Epithelial cell of prostate (primary cell): ENCODE data around the gene CFHR4.
"Not testable (repeated sequence)": the region's sequence is repeated elsewhere in the genome, so short reads cannot be mapped to it uniquely, and the experiment has no call there.

Experiments
- DNase-seq: peaks from one replicate; pipeline ENCODE4 v3.0.0-alpha.2; 2011; ENCODE audit warnings: low read depth, low spot score
- H3K27ac ChIP-seq: fragments of 450-650 bp; 2 replicates; pipeline ENCODE4 v1.5.1; 2017; ENCODE audit warnings: mild to moderate bottlenecking

CFHR4 gene

DNA sequence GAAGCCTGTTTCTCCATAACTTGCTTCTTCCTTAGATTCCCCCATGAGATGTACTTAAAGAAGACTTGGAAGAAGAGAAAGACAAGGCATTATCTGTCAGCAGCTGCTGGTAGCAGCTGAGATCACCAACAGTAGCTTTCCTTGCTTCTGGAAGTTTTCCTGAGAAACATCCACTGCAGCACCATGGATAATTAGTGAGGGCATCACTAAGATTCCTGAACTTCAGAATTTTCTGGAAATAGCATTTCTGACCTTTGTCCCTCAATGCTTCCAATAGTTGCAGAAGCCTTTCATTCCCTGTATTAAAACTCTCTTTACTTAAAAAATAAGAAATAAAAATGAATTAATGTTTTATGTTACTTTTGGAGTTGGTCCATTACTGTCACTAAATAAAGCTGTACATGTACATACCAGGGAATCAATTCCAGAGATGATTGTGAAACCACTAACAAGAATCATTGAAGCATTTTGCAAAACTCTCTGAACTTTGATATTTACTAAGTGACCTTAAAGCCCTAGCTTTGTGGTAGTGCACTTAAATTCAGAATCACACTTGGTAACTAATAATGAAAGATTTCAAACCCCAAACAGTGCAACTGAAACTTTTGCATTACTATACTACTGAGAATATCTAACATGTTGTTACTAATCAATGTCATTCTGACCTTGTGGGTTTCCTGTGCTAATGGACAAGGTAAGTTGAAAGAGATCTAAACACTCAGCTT is at the start of gene CFHR4:
Gene CFHR4, plus strand, starts transcription at position 538 of the 725 bp plus-strand sequence. Its CDS starts 99 bp downstream, at position 637.
- no peak for DNase-seq
- H3K27ac ChIP-seq = no peak within 1 kb of the TSS

DNA sequence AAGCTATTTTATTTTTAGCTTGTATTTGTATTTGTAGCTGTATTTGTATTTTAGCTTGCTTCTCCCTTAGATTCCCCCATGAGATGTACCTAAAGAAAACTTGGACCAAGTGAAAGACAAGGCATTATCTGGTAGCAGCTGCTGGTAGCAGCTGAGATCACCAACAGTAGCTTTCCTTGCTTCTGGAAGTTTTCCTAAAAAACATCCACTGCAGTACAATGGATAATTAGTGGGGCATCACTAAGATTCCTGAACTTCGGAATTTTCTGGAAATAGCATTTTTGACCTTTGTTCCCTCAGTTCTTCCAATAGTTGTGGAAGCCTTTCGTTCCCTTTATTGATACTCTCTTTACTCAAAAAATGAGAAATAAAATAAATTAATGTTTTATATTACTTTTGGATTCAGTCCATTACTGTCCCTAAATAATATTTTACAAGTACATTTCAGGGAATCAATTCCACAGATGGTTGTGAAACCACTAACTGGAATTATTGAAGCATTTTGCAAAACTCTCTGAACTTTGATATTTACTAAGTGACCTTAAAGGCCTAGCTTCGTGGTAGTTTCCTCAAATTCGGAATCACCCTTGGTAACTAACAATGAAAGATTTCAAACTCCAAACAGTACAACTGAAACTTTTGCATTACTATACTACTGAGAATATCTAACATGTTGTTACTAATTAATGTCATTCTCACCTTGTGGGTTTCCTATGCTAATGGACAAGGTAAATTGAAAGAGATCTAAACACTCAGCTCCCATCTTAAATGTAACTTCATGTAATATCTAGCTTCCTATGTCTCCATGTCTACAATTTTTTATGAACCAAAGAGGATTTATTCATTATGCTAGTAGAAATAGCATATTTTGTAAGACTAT is 38.0 kb upstream of the CFHR4 start:
- not testable (repeated sequence) for DNase-seq

DNA sequence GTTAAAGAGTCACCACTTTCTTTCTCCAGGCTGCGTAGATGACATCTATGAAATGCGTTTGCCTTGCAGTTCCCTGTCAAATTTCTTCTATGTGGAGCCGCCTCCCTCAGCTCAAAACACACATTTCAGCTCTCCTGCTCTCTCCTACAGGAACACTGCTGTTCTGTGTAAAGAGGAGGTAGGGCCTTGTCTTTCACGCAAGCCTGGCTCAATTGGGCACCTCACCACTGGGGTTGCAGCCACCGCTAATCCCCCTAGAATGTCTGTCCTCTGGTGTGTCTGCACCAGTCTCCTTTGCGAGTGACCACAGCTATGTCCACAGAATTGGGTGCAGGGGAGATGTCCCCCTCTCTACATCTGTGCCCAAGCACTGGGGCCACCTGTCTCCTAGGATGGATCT is 31.8 kb upstream of the CFHR4 start:
- H3K27ac ChIP-seq = no peak overlapping the region
- DNase-seq = no peak

More for the DNA sequence above, 38.0 kb upstream of the CFHR4 start:
- not testable (repeated sequence) for H3K27ac ChIP-seq

DNA sequence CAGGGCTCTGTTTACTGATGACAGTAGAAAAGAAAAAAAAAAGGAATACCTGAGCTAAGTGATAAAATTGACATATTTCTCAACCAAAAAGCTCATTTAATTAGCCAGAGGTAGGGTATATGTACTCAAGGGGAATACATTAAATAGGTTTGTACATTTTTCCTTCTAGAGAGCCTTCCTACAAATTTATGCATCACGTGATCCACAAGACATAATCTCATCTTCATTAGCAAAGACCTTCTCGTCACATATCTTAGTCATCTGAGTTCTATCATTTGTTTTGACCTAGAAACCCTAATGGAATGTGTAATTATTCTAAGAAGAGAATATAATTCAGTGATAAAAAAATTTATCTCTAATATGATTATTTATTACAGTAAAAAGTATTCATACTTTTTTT is 30.7 kb upstream of the CFHR4 start:
- no peak overlapping the region for H3K27ac ChIP-seq
- no peak for DNase-seq

DNA sequence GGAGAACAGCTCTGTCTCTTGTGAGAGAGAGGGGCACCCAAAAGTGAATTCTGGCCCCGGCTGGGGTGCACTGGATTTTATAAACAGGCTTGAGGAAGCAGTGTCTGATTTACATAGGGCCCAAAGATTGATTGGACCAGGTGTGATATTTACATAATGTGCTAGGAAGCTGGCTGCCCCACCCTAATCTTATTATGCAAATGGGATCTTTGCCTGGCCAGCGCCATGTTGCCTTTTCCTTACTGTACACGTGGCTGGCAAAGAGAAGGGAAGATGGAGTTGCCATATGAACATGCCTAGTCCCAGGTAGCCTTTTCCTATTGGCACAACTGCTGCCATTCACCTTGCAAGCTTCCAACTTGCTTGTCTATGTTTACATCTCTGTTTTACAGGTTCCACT is 29.0 kb upstream of the CFHR4 start:
- H3K27ac ChIP-seq = no peak overlapping the region
- DNase-seq = no peak

DNA sequence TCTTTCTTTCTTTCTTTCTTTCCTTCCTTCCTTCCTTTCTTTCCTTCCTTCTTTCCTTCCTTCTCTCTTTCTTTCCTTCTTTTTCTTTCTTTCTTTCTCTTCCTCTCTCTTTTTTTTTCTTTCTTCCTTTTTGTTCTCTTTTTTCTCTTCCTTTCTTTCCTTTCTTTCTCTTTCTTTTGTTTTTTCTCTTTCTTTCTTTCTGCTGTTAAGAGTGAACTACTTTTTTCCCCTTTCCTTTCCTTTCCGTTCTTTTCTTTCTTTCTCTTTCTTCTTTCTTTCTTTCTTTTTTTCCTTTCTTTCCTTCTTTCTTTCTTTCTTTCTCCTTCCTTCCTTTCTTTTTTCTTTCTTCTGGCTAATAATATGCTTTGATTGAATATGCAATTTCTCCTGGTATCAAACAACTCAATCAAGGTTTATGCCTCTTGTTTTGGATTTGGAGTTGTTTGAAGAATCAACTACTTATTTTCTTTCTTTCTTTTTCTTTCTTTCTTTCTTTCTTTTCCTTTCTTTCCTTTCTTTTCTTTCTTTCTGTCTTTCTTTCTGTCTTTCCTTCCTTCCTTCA is 27.4 kb upstream of the CFHR4 start:
- no peak for DNase-seq
- no peak overlapping the region for H3K27ac ChIP-seq

DNA sequence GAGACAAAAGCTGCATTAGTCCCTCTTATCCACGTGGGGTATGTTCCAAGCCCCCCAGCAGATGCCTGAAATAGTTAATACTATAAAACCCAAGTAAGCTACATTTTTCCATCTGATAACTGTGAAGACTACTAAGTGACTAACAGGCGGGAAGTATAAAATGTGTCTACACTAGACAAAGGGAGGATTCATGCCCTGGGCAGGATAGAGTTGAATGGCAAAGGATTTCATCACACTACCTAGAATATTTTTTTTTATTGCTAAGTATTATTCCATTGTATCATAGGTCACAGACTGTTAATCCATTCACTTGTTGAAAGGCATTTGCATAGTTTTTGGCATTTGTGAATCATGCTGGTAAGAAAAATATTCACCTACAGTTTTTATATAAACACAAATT is 26.4 kb upstream of the CFHR4 start:
- DNase-seq = peak; percentile 43

DNA sequence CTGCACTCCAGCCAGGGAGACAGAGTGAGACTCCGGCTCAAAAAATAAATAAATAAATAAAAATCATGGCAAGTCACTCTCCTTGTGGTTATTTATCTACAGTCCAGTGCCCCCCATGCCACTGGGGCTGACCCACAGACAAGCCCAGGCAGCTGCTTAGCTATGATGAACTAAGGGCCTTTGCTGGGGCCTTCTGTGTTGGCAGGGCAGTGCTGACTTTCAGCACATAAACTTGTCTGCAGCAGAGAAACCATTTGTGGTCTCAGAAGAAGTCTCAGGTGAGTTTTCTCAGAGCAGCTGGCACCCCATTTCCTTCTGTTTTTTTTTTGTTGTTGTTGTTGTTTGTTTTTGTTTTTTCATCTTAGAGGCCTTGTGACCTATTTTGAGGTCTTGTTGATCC is 20.9 kb upstream of the CFHR4 start:
- no peak overlapping the region for H3K27ac ChIP-seq
- DNase-seq = no peak

More for the DNA sequence above, 26.4 kb upstream of the CFHR4 start:
- H3K27ac ChIP-seq = peak overlapping the region; percentile 26

DNA sequence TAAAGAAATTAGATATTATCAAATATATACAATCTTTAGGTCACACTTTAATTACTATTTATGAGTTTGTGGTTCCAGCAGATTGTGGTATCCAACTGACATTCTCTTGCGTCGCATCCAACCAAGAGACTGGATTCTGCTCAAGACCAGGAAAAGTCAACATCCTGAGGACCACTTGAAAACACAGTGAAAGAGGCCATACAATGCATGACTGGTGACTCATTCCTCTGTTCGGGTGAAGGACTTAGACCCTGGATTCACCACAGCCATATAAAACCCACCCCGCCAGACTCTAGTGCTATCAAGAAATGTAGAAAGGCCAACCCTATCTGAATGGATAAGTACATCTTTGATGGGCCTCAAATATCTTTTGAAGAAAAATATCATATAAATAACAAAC is 14.5 kb upstream of the CFHR4 start:
- DNase-seq = no peak
- no peak overlapping the region for H3K27ac ChIP-seq

DNA sequence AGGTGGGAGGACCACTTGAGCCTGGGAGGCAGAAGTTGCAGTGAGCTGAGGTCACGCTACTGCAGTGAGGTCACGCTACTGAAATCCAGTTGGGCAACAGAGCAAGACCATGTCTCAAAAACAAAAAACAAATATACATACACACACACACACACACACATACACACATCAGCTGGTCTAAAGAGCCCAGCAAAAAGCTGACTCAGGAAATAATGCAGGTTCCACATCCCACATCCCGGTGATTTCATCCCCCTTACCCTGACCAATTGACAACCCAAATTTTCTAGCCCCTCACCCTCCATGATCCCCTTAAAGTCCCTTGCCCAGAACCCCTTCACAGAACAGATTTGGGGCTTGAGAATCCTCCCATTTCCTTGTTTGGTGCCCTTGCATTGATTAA is 11.9 kb upstream of the CFHR4 start:
- no peak overlapping the region for H3K27ac ChIP-seq
- no peak for DNase-seq

DNA sequence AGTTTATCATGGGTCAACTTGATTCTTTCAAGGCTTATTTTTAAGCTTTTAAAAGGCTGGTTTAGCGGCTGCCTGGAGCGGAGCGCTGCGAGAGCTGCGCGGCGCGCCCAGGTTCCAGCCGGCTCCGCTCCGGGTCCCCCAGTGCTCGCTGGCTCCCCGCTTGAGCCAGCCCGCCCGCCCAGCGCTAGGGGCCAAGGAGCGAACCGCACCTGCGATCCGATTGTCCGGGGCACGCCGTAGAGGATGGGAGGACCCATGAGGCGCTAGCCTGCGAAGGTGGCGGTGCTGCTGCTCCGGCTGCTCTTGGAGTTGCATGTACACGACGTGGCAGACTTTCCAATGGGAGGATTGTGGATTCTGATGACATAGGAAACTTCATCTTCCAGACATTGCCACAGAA is 9.9 kb upstream of the CFHR4 start:
- DNase-seq = no peak
- H3K27ac ChIP-seq = no peak overlapping the region

DNA sequence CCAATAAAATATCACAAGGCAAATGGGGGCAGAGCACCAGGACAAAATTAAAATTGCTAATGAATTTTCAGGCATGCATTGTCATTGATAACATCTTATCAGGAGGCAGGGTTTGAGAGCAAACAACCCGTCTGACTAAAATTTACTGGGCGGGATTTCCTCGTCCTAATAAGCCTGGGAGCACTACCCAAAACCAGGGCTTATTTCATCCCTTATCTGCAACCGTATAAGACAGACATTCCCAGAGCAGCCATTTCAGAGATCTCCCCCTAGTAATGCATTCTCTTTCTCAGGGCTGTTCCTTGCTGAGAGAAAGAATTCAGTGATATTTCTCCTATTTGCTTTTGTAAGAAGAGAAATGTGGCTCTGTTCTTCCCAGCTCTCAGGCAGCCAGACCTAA is 1.3 kb upstream of the CFHR4 start:
- not testable (repeated sequence) for H3K27ac ChIP-seq, DNase-seq

DNA sequence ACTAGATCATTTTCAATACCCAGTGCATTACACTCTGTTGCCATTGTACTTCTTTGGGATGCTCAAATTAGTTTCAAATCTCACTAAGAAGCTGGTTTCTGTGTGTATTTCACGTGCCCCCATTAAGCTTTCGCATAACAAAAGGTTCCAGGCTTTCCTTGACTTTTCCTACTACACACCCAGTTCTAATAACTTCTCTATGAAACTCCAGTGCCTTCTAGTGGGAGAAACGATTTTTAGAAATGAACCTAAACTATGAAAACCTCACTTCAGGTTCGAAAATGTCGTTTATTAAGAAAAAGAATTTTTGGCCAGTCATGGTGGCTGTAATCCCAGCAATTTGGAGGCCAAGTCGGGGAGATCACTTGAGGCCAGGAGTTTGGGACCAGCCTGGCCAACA is 2.8 kb downstream of the CFHR4 start:
- H3K27ac ChIP-seq = no peak overlapping the region
- DNase-seq = no peak

DNA sequence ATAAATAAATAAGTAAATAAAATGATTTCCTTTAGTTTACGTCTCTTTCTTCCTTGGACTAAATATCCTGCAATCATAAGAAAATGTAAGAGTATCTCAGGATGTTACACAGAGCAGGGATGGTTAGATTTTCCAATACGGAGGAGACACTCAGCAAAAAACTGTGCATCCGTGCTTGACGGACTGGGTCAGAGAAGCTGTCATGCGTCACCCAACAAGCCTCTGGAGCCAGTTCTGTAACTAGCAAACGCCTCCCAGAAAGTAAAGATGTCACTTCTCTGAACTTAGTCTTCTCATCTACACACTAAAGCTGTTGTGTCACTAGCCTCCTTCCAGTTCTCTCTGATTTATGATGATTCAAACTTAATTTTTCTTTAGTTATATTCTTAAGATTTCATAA is 3.4 kb downstream of the CFHR4 start:
- DNase-seq = no peak
- no peak overlapping the region for H3K27ac ChIP-seq

DNA sequence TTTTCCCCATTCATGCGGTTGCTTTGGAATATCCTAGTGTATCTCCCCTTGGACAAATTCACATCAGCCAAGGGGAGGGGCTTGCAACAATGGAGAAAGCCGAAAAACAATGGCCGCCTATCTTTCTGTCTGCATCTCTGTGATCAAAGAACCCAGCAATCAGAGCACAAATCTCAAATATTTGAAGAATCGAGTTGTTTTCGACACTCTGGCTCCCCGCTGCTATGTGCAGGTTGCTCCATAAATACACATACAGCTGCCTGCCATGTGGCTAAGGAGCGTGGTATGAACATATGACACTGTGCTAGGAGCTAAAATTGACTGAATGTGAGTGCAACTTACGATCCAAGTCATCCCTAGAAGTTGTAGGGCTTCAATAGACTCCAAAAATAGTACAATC is 8.5 kb downstream of the CFHR4 start:
- DNase-seq = no peak
- H3K27ac ChIP-seq = no peak overlapping the region

DNA sequence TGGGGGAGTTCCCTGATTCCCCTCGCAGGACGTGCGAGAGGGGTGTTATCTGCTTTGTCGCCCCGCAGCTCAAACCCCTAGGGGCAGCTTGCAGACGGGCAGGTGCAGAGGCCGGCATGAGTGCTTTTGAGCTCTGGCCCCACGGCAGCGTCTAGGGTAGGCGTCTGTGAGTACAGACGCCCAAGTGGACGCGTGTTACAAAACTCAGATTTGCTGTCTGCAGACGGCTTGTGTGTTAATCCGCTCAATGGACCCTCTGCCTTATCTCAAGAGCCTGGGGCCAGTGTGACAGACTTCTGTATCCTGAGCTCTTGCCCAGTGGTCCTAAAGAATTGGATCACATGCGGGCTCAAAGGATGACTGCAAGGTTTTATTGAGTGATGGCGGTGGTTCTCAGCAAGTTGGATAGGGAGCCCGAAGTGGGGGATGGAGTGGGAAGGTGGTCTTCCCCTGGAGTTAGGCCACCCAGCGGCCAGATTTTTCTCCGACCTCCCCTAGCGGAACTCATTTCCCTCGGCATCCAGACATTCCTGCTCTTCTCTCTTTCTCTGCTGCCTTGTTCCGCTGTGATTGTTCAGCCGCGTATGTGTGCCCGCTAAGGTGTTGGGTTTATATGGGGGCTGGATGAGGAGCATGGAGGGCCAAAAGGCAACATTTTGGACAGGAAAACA is 9.4 kb downstream of the CFHR4 start:
- no peak for DNase-seq
- no peak overlapping the region for H3K27ac ChIP-seq

DNA sequence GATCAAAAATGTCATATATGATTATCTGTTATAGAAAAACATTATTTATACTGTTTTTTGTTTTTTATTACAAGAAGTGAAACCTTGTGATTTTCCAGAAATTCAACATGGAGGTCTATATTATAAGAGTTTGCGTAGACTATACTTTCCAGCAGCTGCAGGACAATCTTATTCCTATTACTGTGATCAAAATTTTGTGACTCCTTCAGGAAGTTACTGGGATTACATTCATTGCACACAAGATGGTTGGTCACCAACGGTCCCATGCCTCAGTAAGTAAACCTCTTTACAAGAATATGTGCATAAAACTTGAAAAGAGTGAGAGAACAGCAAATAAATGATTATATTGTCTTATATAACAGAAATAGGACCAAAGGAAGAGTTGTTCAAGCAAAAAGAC is 14.5 kb downstream of the CFHR4 start:
- no peak overlapping the region for H3K27ac ChIP-seq
- DNase-seq = no peak

DNA sequence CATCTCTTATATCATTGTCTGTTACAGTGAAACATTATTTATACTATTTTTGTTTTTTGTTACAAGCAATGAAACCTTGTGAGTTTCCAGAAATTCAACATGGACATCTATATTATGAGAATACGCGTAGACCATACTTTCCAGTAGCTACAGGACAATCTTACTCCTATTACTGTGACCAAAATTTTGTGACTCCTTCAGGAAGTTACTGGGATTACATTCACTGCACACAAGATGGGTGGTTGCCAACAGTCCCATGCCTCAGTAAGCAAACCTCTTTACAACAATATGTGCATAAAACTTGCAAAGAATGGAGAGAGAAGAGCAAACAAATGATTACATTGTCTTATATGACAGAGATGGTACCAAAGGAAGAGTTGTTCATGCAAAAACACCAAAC is 22.4 kb downstream of the CFHR4 start:
- H3K27ac ChIP-seq = no peak overlapping the region
- no peak for DNase-seq

DNA sequence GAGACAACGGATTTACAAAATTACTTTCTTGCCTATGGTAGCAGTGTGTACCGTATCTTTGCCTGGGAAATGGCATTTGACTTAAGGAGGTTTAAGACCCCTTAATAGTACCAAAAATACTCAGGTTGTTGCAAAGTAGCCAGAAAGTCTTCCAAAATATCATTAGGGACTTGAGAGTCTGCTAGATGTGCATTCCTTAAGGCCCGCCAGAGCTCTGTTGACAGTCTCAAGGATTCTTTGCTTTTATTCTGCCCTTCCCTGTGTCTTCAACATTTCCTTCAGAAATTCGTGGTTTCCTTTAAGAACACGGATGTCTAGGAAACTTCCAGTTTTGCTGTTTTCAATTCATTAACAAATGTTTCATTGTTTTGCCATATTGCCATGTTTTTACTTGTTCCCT is 24.4 kb downstream of the CFHR4 start:
- not testable (repeated sequence) for DNase-seq, H3K27ac ChIP-seq

DNA sequence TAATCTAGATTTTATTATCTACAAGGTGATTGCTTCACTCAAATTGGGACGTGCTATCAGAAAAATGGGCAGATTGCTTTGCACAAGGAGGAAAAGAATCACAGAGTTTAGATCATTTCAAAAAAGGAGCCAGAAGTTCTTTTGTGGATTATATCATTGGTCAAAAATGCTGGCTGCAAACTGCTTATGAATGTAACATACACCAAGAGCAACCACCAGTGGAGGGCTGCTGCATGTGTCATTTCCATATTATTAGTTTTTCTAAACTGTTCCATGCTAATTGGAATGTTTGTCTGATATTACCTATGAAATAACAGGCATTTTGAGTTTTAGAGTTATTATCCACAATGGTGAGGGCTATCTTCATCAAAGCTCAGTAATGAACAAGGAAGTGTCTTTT is 39.0 kb downstream of the CFHR4 start:
- DNase-seq = not testable (repeated sequence)

DNA sequence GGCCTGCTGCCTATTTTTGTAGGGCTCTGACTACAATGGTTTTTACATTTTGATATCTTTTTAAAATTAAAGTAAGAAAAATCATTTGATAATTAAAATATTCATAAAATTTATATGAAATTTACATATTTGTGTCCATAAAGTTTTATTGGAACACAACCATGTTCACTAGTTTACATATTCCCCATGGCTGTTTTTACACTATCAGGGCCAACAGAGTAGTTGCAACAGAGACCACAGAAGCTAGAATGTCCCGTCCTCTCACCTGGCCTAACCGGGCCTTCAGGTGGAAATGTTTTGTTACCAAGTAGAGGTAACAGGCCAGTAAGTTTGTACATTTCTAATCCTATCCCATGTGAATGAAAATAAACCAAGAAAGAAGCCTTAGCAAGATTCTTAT is 45.0 kb downstream of the CFHR4 start:
- not testable (repeated sequence) for H3K27ac ChIP-seq, DNase-seq

More for the DNA sequence above, 39.0 kb downstream of the CFHR4 start:
- not testable (repeated sequence) for H3K27ac ChIP-seq
